ENCODE results near the gene SMC1A.
"Not testable (repeated sequence)": the region's sequence is repeated elsewhere in the genome, so short reads cannot be mapped to it uniquely, and the experiment has no call there.

Gene SMC1A

DNA sequence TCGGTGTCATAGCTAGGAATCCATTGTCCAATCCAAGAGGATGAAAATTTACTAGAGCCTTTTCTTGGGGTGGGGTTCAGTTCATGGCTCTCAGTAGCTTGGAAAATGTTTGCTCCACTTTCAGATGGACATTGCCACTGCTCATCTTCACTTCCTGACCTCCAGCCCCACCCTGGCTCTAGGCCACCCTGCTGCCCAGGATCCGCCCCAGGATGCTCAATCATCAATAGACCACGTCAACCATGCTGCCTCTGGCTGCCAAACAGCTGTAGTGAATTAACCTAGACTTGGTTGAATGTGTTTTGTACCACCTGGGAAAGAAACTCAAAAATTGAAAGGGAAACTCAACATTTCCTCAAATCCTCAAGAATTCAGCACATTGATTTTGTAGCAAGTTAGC, 48.9 kb upstream of the SMC1A start:
- POLR2A ChIA-PET, result no interaction called here
- Histone ChIP-seq H3K9me3 (ENCODE audit: control insufficient read depth, insufficient read depth, low read depth, low read length) (no peaks in the 10 kb centered on the region), H3K4me1 (ENCODE audit: control insufficient read depth, insufficient read depth, low read length) (no peaks in the 10 kb centered on the region), H3K4me3 (ENCODE audit: low read depth, low read length) (no peak overlapping the region), H3K27ac (ENCODE audit: extremely low read depth, low read depth, low read length) (no peak overlapping the region), H3K36me3 (ENCODE audit: control insufficient read depth in 2 of 2, insufficient read depth in 1 of 2, low read length in 2 of 2) (no peaks in the 10 kb centered on the region)
- TF ChIP-seq KLF8 (tag by site-specific recombination; IDR thresholded peaks at IDR 0.05) (no peak), KLF7 (tag by site-specific recombination; IDR thresholded peaks at IDR 0.05; ENCODE audit: borderline replicate concordance) (no peak), GLIS2 (tag by site-specific recombination; IDR thresholded peaks at IDR 0.05) (no peak), ZNF670 (tag by site-specific recombination; IDR thresholded peaks at IDR 0.05; ENCODE audit: low read depth) (no peak), ZNF138 (tag by site-specific recombination; IDR thresholded peaks at IDR 0.05; ENCODE audit: borderline replicate concordance) (no peak), SCRT2 (tag by site-specific recombination; IDR thresholded peaks at IDR 0.05) (no peak), MEIS1 (CRISPR knock-in tag; IDR thresholded peaks at IDR 0.05; ENCODE audit: borderline replicate concordance) (no peak), ZNF558 (tag by site-specific recombination; IDR thresholded peaks at IDR 0.05) (no peak), ZNF76 (tag by site-specific recombination; IDR thresholded peaks at IDR 0.05; ENCODE audit: borderline replicate concordance, low read depth) (no peak), ZNF341 (tag by site-specific recombination; IDR thresholded peaks at IDR 0.05; ENCODE audit: low read depth) (no peak), ZNF426 (tag by site-specific recombination; IDR thresholded peaks at IDR 0.05) (no peak), SP3 (tag by site-specific recombination; IDR thresholded peaks at IDR 0.05) (no peak), ZNF146 (tag by site-specific recombination; IDR thresholded peaks at IDR 0.05) (no peak), ZNF26 (tag by site-specific recombination; IDR thresholded peaks at IDR 0.05) (no peak), ZFP41 (tag by site-specific recombination; IDR thresholded peaks at IDR 0.05; ENCODE audit: borderline replicate concordance) (no peak), ZNF629 (tag by site-specific recombination; IDR thresholded peaks at IDR 0.05) (no peak), ZNF777 (tag by site-specific recombination; IDR thresholded peaks at IDR 0.05; ENCODE audit: borderline replicate concordance) (no peak)
- TF ChIP-seq, protein P1, sequence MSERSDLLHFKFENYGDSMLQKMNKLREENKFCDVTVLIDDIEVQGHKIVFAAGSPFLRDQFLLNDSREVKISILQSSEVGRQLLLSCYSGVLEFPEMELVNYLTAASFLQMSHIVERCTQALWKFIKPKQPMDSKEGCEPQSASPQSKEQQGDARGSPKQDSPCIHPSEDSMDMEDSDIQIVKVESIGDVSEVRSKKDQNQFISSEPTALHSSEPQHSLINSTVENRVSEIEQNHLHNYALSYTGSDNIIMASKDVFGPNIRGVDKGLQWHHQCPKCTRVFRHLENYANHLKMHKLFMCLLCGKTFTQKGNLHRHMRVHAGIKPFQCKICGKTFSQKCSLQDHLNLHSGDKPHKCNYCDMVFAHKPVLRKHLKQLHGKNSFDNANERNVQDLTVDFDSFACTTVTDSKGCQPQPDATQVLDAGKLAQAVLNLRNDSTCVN (tag by site-specific recombination; optimal IDR thresholded peaks at IDR 0.05), result no peak
- CTCF ChIA-PET, result interaction anchor here (1.0 to 4.0 kb wide), 5 partner anchors 8 to 189 kb away, joined by 3 to 28 read pairs (median 3); no protein-coding TSS in a partner anchor

GRCh38 chrX:53468659-53469058, 46.2 kb upstream of the SMC1A start:
- H3K27ac ChIP-seq (ENCODE audit: extremely low read depth, low read depth, low read length); H3K4me1 ChIP-seq (ENCODE audit: control insufficient read depth, insufficient read depth, low read length); CTCF ChIA-PET; H3K4me3 ChIP-seq (ENCODE audit: low read depth, low read length); H3K36me3 ChIP-seq (ENCODE audit: control insufficient read depth in 2 of 2, insufficient read depth in 1 of 2, low read length in 2 of 2); POLR2A ChIA-PET; H3K9me3 ChIP-seq (ENCODE audit: control insufficient read depth, insufficient read depth, low read depth, low read length): not testable (repeated sequence)
- TF ChIP-seq, protein P2, sequence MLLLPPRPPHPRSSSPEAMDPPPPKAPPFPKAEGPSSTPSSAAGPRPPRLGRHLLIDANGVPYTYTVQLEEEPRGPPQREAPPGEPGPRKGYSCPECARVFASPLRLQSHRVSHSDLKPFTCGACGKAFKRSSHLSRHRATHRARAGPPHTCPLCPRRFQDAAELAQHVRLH (tag by site-specific recombination; IDR thresholded peaks at IDR 0.05), result peak; percentile 28; the same call in 1 of the 2 replicates
- TF ChIP-seq ZNF146 (tag by site-specific recombination; IDR thresholded peaks at IDR 0.05), result peak; percentile 94

GRCh38 chrX:53458082-53458481, 35.6 kb upstream of the SMC1A start:
- Histone ChIP-seq H3K4me1 (ENCODE audit: control insufficient read depth, insufficient read depth, low read length) (no peaks in the 10 kb centered on the region), H3K36me3 (ENCODE audit: control insufficient read depth in 2 of 2, insufficient read depth in 1 of 2, low read length in 2 of 2) (no peaks in the 10 kb centered on the region), H3K9me3 (ENCODE audit: control insufficient read depth, insufficient read depth, low read depth, low read length) (no peaks in the 10 kb centered on the region), H3K4me3 (ENCODE audit: low read depth, low read length) (no peak overlapping the region), H3K27ac (ENCODE audit: extremely low read depth, low read depth, low read length) (no peak overlapping the region)
- ChIA-PET POLR2A (no interaction called here), CTCF (interaction anchor here (0.6 to 2.2 kb wide), 8 partner anchors 12 to 1603 kb away, joined by 3 to 10 read pairs (median 5); no protein-coding TSS in a partner anchor)
- no peak for TF ChIP-seq BCL11B (tag by site-specific recombination; IDR thresholded peaks at IDR 0.05; ENCODE audit: low read depth)
- no peak for TF ChIP-seq ELK4 (IDR thresholded peaks at IDR 0.05; ENCODE audit: borderline replicate concordance, low read depth, low read length)
- no peak for TF ChIP-seq ZNF280D (tag by site-specific recombination; IDR thresholded peaks at IDR 0.05)
- TF ChIP-seq ZNF654 (tag by site-specific recombination; IDR thresholded peaks at IDR 0.05; ENCODE audit: low read depth), result peak; percentile 44
- TF ChIP-seq ZNF174 (tag by site-specific recombination; IDR thresholded peaks at IDR 0.05), result no peak
- no peak for TF ChIP-seq ZNF169 (tag by site-specific recombination; IDR thresholded peaks at IDR 0.05)
- TF ChIP-seq ZNF10 (tag by site-specific recombination; IDR thresholded peaks at IDR 0.05), result no peak
- no peak for TF ChIP-seq ZNF624 (tag by site-specific recombination; IDR thresholded peaks at IDR 0.05)
